Pancreas (tissue), 10 donors: Measurements from ENCODE around the gene PAX3. TPM values are rescaled to one million over a fixed set of nuclear protein-coding genes. Genes with fewer than 3 reads are reported as not detected.

Experiments used
- ATAC-seq, 4 donors: fragments of 200-7000 bp; cut with Tn5 transposase; one replicate each; pipeline versions ENCODE4 v1.8.0 to v1.9.1; 2020; ENCODE audit warnings: mild to moderate bottlenecking in 4 of 4, moderate library complexity in 4 of 4
- DNase-seq, 6 donors: peaks; one replicate each; pipeline ENCODE4 v3.0.0-alpha.2; 2020
- FAIRE-seq: peaks from 2 replicates; lab custom pipeline; 2012; peaks lifted over from hg19 to GRCh38; lab: Jason Lieb, UNC
- H3K27ac ChIP-seq, 4 donors: fragments of 200-600 bp; sonication (generic); 1 replicate in 3 of 4; 2 replicates in 1 of 4; pipeline versions ENCODE4 v1.5.0 to v1.8.0; 2020
- H3K27me3 ChIP-seq, 4 donors: fragments of 200-600 bp; one replicate each; pipeline ENCODE4 v1.8.0; 2021
- H3K36me3 ChIP-seq, 3 donors: fragments of 200-600 bp; sonication (generic) in 1 of 3; one replicate each; pipeline versions ENCODE4 v1.5.0 to v1.8.0; 2020 to 2021
- H3K4me1 ChIP-seq, 3 donors: fragments of 200-600 bp; one replicate each; pipeline ENCODE4 v1.8.0; 2021
- H3K4me3 ChIP-seq, 4 donors: fragments of 200-600 bp; sonication (generic) in 2 of 4; one replicate each; pipeline versions ENCODE4 v1.5.0 to v1.8.0; 2020 to 2021
- H3K9me3 ChIP-seq, 4 donors: fragments of 200-600 bp; one replicate each; pipeline ENCODE4 v1.8.0; 2021
- CTCF ChIP-seq, 4 donors: fragments of 200-600 bp; sonication (generic) in 3 of 4; IDR thresholded peaks; one replicate each; pipeline versions ENCODE4 v1.5.0 to v1.8.0; 2021; ENCODE audit warnings: antibody characterized with exemption in 4 of 4
- WGBS, 2 donors: extraction: QIAGEN DNeasy Blood & Tissue Kit; methylation state at CpG; one replicate each; pipeline ENCODE4 v1.1.7; 2013; 5-methylcytosine and 5-hydroxymethylcytosine counted together
- intact Hi-C, 3 donors: fragments of 100-400 bp; cut with DNase I; formaldehyde crosslinking; loops; one replicate each; pipeline versions ENCODE4 v1.11.1 to v1.14.2; 2022
- polyA plus RNA-seq, 2 donors: library from polyadenylated mRNA; stranded (reverse); fragments of 200-250 nt; gene quantifications; one replicate each; pipeline ENCODE4 v1.2.3, GENCODE V29; 2013
- total RNA-seq, 6 donors: library from RNA; stranded (reverse); fragmentation: NEBNext Ultra II Directional in 4 of 6; extraction: Animal tissue kit (Norgen Biotek cat#: 25700) in 4 of 6; gene quantifications; one replicate each; pipeline versions ENCODE4 v1.2.1 to v1.2.4, GENCODE V29; 2021 to 2023
- donor health status: healthy with polysubstance abuse.
- donor health status: DM: no; HTN: no; CAD: no; lungs with moderate emphysema.
- donor health status: DM: no; HTN: no; CAD: no.
- donor health status: control.
- donor health status: control.
- donor health status: Bipolar disorder and iron deficiency.
- donor health status: DM: yes; HTN: yes; CAD: no.
- donor health status: DM: no; HTN: no; CAD: no.
- donor health status: DM: no; HTN: no; CAD: no.
- donor health status: DM: yes; HTN: yes; CAD: no.

Gene PAX3
- total and polyA plus RNA-seq, 8 donors: not detected

GRCh38 chr2:222297600-222297935 is 1.2 kb downstream of the PAX3 start:
- ATAC-seq (no peak), DNase-seq (no peak), FAIRE-seq (no peak)
- Histone ChIP-seq H3K27ac (no peak overlapping the region), H3K36me3 (no peaks in the 10 kb centered on the region), H3K4me3 (peak overlapping the region in 1 of 4 donors; percentile 33), H3K9me3 (no peaks in the 10 kb centered on the region), H3K4me1 (peaks cover 0 to 11% (median 0%) of the 10 kb centered on the region in 3 donors), H3K27me3 (peaks cover 3 to 74% (median 26%) of the 10 kb centered on the region in 4 donors)
- WGBS, 2 donors: 10 to 16% methylated on average over 6 of the region's 6 CpGs
- intact Hi-C loops: no loop called here
- TF ChIP-seq CTCF (IDR thresholded peaks at IDR 0.05): no peak

GRCh38 chr2:222296911-222297599 is 1.7 kb downstream of the PAX3 start:
- ATAC-seq: no peak
- H3K4me3 ChIP-seq: no peak overlapping the region
- TF ChIP-seq CTCF (IDR thresholded peaks at IDR 0.05): no peak
- peaks cover 0 to 11% (median 0%) of the 10 kb centered on the region in 3 donors for H3K4me1 ChIP-seq
- peak in 1 of 6 donors; percentile 51 for DNase-seq
- peaks cover 3 to 69% (median 24%) of the 10 kb centered on the region in 4 donors for H3K27me3 ChIP-seq
- H3K9me3 ChIP-seq: no peaks in the 10 kb centered on the region
- no peak overlapping the region for H3K27ac ChIP-seq
- intact Hi-C loops: no loop called here
- WGBS, 2 donors: 8 to 9% methylated on average over 36 of the region's 36 CpGs
- FAIRE-seq: no peak
- H3K36me3 ChIP-seq: no peaks in the 10 kb centered on the region

GRCh38 chr2:222296311-222296741 is 2.5 kb downstream of the PAX3 start:
- TF ChIP-seq CTCF (IDR thresholded peaks at IDR 0.05): no peak
- intact Hi-C loops: no loop called here
- 6 to 9% methylated on average over 6 of the region's 6 CpGs for WGBS, 2 donors
- no peak for FAIRE-seq
- no peak for DNase-seq
- no peak for ATAC-seq
- Histone ChIP-seq H3K36me3 (no peaks in the 10 kb centered on the region), H3K4me3 (no peak overlapping the region), H3K4me1 (peaks cover 0 to 11% (median 0%) of the 10 kb centered on the region in 3 donors), H3K27ac (no peak overlapping the region), H3K27me3 (peaks cover 3 to 66% (median 22%) of the 10 kb centered on the region in 4 donors), H3K9me3 (no peaks in the 10 kb centered on the region)

- peak overlapping the region in 1 of 4 donors; percentile 18 for H3K4me3 ChIP-seq
- intact Hi-C loops: no loop called here
- 4 to 5% methylated on average over 33 of the region's 33 CpGs for WGBS, 2 donors
- H3K27ac ChIP-seq: no peak overlapping the region
- no peak for DNase-seq
- TF ChIP-seq CTCF (IDR thresholded peaks at IDR 0.05): no peak
- H3K4me1 ChIP-seq: peaks cover 0 to 11% (median 0%) of the 10 kb centered on the region in 3 donors
- H3K36me3 ChIP-seq: no peaks in the 10 kb centered on the region
- ATAC-seq: no peak
- no peaks in the 10 kb centered on the region for H3K9me3 ChIP-seq
- FAIRE-seq: no peak
- peaks cover 3 to 65% (median 20%) of the 10 kb centered on the region in 4 donors for H3K27me3 ChIP-seq
Measured at GRCh38 chr2:222295368-222296062, 3.3 kb downstream of the PAX3 start.

GRCh38 chr2:222294996-222295367 is 3.8 kb downstream of the PAX3 start:
- Histone ChIP-seq H3K36me3 (no peaks in the 10 kb centered on the region), H3K9me3 (no peaks in the 10 kb centered on the region), H3K4me1 (peaks cover 0 to 11% (median 0%) of the 10 kb centered on the region in 3 donors), H3K27ac (no peak overlapping the region), H3K27me3 (peaks cover 3 to 66% (median 17%) of the 10 kb centered on the region in 4 donors), H3K4me3 (peak overlapping the region in 1 of 4 donors; percentile 18)
- intact Hi-C loops: no loop called here
- FAIRE-seq (no peak), ATAC-seq (no peak), DNase-seq (no peak)
- no peak for TF ChIP-seq CTCF (IDR thresholded peaks at IDR 0.05)
- WGBS, 2 donors: 6 to 8% methylated on average over 27 of the region's 27 CpGs
